Measurements from ENCODE around the gene MAML3. TPM values are rescaled to one million over a fixed set of nuclear protein-coding genes. Genes with fewer than 3 reads are reported as not detected.
A peak's percentile ranks its signal among the peaks of the same experiment; 100 is the strongest.
"Not testable (repeated sequence)": the region's sequence is repeated elsewhere in the genome, so short reads cannot be mapped to it uniquely, and the experiment has no call there.

The MAML3 gene
- total RNA-seq, 1 donor from 2014 or later = 4.4 TPM

GRCh38 chr4:139957986-139958738 lies 195.8 kb downstream of the MAML3 start:
- no peak for DNase-seq

- DNase-seq = no peak
Observed at GRCh38 chr4:139957065-139957464, 196.9 kb downstream of the MAML3 start.

- peak; percentile 26 for DNase-seq
Observed at GRCh38 chr4:139956507-139957017, 197.4 kb downstream of the MAML3 start.

GRCh38 chr4:139955600-139955999 lies 198.4 kb downstream of the MAML3 start:
- no peak for DNase-seq

GRCh38 chr4:139954512-139954911 lies 199.5 kb downstream of the MAML3 start:
- no peak for DNase-seq

GRCh38 chr4:139951021-139951420 lies 203.0 kb downstream of the MAML3 start:
- DNase-seq = no peak

GRCh38 chr4:139950568-139950967 lies 203.4 kb downstream of the MAML3 start:
- no peak for DNase-seq

- not testable (repeated sequence) for DNase-seq
Observed at GRCh38 chr4:139944916-139945315, 209.1 kb downstream of the MAML3 start.

GRCh38 chr4:139943277-139943676 lies 210.7 kb downstream of the MAML3 start:
- no peak for DNase-seq

GRCh38 chr4:139942241-139942640 lies 211.7 kb downstream of the MAML3 start:
- DNase-seq = no peak

- DNase-seq = no peak
Observed at GRCh38 chr4:139940600-139940999, 213.4 kb downstream of the MAML3 start.

- DNase-seq = no peak
Observed at GRCh38 chr4:139938414-139938813, 215.6 kb downstream of the MAML3 start.

GRCh38 chr4:139935911-139936310 lies 218.1 kb downstream of the MAML3 start:
- no peak for DNase-seq

GRCh38 chr4:139934708-139935195 lies 219.2 kb downstream of the MAML3 start:
- DNase-seq = no peak

- no peak for DNase-seq
Observed at GRCh38 chr4:139934057-139934707, 219.8 kb downstream of the MAML3 start.

- DNase-seq = no peak
Observed at GRCh38 chr4:139933541-139933940, 220.4 kb downstream of the MAML3 start.

GRCh38 chr4:139933104-139933503 lies 220.9 kb downstream of the MAML3 start:
- DNase-seq = no peak

GRCh38 chr4:139924782-139925181 lies 229.2 kb downstream of the MAML3 start:
- no peak for DNase-seq

- peak; percentile 8 for DNase-seq
Observed at GRCh38 chr4:139922406-139923024, 231.5 kb downstream of the MAML3 start.

GRCh38 chr4:139921429-139922184 lies 232.4 kb downstream of the MAML3 start:
- DNase-seq = no peak

GRCh38 chr4:139920486-139921002 lies 233.4 kb downstream of the MAML3 start:
- DNase-seq = no peak

GRCh38 chr4:139919521-139919920 lies 234.5 kb downstream of the MAML3 start:
- DNase-seq = no peak

Data from occipital lobe (tissue), 2 donors.